ENCODE data around the gene MINDY2.
"Not testable (repeated sequence)": the region's sequence is repeated elsewhere in the genome, so short reads cannot be mapped to it uniquely, and the experiment has no call there.

DNA sequence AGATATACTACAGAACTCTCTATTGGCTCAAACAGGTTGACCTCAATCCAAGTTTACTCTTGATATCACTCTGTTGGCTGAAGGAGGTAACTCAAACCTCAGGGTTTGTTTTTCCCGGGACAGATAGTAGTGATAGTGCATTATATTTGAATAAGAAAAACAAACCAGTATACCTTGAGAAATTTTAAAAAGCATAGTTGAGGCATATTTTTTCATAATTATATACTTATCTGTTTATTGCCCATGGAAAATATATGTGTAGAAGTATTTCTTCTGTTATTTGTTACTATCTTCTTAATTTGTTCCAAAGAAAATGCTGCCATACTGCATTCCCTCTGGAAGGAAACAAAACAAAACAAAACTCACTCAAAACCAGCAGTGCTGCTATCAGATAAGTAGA is 85.5 kb downstream of the MINDY2 start:
- TF ChIP-seq, protein P1, sequence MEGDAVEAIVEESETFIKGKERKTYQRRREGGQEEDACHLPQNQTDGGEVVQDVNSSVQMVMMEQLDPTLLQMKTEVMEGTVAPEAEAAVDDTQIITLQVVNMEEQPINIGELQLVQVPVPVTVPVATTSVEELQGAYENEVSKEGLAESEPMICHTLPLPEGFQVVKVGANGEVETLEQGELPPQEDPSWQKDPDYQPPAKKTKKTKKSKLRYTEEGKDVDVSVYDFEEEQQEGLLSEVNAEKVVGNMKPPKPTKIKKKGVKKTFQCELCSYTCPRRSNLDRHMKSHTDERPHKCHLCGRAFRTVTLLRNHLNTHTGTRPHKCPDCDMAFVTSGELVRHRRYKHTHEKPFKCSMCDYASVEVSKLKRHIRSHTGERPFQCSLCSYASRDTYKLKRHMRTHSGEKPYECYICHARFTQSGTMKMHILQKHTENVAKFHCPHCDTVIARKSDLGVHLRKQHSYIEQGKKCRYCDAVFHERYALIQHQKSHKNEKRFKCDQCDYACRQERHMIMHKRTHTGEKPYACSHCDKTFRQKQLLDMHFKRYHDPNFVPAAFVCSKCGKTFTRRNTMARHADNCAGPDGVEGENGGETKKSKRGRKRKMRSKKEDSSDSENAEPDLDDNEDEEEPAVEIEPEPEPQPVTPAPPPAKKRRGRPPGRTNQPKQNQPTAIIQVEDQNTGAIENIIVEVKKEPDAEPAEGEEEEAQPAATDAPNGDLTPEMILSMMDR (conservative IDR thresholded peaks at IDR 0.05; ENCODE audit: low read depth in 2 of 2) = not testable (repeated sequence)
- not testable (repeated sequence) for TF ChIP-seq EZH2phosphoT487 (IDR thresholded peaks at IDR 0.05; ENCODE audit: unreplicated experiment); POLR2AphosphoS5 (IDR thresholded peaks at IDR 0.05; ENCODE audit: low read depth); CREB1 (CRISPR knock-in tag; IDR thresholded peaks at IDR 0.05; ENCODE audit: low read depth); ZNF114 (CRISPR knock-in tag; IDR thresholded peaks at IDR 0.05); NANOG (IDR thresholded peaks at IDR 0.05; ENCODE audit: borderline replicate concordance); EZH2 (IDR thresholded peaks at IDR 0.05; ENCODE audit: low read depth, unreplicated experiment); STAT1 (IDR thresholded peaks at IDR 0.05; ENCODE audit: unreplicated experiment); ZNF331 (CRISPR knock-in tag; IDR thresholded peaks at IDR 0.05; ENCODE audit: low read depth)
- TF ChIP-seq, protein P2, sequence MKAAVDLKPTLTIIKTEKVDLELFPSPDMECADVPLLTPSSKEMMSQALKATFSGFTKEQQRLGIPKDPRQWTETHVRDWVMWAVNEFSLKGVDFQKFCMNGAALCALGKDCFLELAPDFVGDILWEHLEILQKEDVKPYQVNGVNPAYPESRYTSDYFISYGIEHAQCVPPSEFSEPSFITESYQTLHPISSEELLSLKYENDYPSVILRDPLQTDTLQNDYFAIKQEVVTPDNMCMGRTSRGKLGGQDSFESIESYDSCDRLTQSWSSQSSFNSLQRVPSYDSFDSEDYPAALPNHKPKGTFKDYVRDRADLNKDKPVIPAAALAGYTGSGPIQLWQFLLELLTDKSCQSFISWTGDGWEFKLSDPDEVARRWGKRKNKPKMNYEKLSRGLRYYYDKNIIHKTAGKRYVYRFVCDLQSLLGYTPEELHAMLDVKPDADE (IDR thresholded peaks at IDR 0.05) = not testable (repeated sequence)
- TF ChIP-seq, protein P3, sequence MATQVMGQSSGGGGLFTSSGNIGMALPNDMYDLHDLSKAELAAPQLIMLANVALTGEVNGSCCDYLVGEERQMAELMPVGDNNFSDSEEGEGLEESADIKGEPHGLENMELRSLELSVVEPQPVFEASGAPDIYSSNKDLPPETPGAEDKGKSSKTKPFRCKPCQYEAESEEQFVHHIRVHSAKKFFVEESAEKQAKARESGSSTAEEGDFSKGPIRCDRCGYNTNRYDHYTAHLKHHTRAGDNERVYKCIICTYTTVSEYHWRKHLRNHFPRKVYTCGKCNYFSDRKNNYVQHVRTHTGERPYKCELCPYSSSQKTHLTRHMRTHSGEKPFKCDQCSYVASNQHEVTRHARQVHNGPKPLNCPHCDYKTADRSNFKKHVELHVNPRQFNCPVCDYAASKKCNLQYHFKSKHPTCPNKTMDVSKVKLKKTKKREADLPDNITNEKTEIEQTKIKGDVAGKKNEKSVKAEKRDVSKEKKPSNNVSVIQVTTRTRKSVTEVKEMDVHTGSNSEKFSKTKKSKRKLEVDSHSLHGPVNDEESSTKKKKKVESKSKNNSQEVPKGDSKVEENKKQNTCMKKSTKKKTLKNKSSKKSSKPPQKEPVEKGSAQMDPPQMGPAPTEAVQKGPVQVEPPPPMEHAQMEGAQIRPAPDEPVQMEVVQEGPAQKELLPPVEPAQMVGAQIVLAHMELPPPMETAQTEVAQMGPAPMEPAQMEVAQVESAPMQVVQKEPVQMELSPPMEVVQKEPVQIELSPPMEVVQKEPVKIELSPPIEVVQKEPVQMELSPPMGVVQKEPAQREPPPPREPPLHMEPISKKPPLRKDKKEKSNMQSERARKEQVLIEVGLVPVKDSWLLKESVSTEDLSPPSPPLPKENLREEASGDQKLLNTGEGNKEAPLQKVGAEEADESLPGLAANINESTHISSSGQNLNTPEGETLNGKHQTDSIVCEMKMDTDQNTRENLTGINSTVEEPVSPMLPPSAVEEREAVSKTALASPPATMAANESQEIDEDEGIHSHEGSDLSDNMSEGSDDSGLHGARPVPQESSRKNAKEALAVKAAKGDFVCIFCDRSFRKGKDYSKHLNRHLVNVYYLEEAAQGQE (IDR thresholded peaks at IDR 0.05; ENCODE audit: unreplicated experiment) = not testable (repeated sequence)
